Caki2 (cell line): Measurements from ENCODE around the gene PPP1CA. TPM values are rescaled to one million over a fixed set of nuclear protein-coding genes. Genes with fewer than 3 reads are reported as not detected.

ENCODE experiments used
- DNase-seq: peaks from one replicate; pipeline ENCODE4 v3.0.0-alpha.2; 2015; ENCODE audit warnings: low read depth
- in situ Hi-C: cut with HindIII; loops from 2 replicates; pipeline ENCODE4 v1.10.0; 2016; ENCODE audit warnings: low sequenced_read_pairs, low pct_unique_long_range_greater_than_20kb, mixed read lengths
- total RNA-seq: library from RNA; depleted of rRNA; stranded (reverse); fragments of >200 nt; shearing (Covaris generic); gene quantifications from 2 replicates; pipeline ENCODE4 v1.2.3, GENCODE V29; 2014; ENCODE audit warnings: low replicate concordance

PPP1CA gene
- total RNA-seq, 1 experiment from 2014 or later, result 260 TPM

DNA sequence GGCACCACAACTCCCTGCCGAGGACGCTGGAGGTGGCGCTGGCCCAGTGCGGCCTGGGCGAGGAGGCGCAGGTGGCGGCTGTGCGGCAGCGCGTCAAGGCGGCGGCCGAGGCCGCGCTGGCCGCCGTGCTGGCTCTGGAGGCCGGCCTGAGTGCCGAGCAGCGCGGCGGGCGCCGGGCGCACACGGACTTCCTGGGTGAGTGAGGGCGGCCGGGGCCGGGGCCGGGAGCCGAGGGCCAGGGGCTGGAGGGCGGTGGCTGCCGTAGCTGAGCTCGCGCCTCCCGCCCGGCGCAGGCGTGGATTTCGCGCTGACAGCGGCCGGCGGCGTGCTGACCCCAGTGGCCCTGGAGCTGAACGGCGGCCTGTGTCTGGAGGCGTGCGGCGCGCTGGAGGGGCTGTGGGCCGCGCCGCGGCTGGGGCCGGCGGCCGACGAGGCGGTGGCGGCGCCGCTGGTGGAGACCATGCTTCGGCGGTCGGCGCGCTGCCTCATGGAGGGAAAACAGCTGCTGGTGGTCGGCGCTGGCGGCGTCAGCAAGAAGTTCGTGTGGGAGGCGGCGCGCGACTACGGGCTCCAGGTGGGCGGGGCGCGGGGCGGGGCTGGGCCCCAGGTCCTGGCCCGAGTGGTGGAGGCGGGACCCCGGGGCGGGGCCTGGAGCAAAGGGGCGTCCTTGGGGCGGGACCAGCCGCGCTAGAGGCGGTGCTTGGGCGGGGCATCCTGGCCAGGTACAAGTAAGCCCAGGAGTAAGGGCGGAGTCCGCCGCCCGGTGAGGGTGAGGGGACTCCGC lies 19.2 kb upstream of the PPP1CA start:
- DNase-seq, result peak; percentile 79
- in situ Hi-C loops, result no loop called here

DNA sequence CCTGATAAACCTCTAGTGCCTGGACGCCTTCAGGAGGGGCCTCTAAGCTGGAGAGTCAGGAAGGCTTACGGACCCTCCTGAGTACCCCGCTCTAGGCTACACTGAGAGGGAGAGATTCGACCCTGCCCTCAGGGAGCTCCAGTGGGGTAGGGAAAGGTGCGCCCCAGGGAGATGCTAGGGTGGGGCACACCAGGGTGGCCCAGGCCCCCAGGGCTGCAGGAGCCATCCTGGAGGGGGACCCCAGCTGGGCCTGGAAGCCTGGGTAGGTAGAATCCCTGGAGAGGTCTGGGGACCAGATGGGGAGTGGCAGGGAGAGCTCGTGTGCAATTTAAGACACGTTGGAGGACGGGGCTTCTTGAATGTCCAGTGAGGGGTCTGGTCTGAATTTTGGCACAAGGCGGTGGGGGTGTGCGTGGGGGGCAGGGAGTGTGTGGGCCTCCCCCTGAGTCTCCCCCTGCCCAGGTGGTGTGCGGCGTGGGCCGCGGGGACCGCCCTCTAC lies 18.5 kb upstream of the PPP1CA start:
- no peak for DNase-seq
- in situ Hi-C loops, result no loop called here

DNA sequence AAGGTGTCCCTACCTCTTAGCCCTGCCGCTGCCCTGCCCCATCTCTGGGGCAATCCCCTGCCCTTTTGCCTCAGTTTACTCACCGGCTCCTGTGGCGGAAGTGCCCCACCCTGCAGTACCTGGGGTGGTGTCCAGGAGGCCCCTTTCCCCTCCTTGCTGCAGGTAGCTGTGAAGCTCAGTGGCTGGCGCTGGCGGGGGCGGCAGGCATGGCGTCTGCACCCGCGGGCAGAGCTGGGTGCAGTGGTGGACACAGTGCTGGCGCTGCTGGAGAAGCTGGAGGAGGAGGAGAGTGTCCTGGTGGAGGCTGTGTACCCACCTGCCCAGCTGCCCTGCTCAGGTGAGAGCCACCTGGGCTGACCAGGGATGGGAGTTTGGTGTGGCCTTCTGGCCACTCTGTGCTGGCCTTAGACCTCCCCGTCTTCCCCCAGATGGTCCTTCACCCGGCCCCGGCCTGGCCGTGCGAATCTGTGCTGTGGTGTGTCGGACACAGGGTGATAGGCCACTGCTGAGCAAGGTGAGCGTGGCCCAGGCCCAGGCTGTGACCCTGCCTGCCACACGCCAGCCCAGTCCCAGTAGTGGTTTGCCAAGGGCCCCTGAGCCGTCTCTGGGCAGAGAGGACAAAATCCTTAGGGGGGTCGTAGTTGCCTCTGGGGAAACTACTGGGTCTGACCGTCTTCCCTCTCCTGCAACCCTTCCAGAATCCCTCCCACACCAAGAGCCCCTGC lies 17.8 kb upstream of the PPP1CA start:
- no peak for DNase-seq
- in situ Hi-C loops, result no loop called here

DNA sequence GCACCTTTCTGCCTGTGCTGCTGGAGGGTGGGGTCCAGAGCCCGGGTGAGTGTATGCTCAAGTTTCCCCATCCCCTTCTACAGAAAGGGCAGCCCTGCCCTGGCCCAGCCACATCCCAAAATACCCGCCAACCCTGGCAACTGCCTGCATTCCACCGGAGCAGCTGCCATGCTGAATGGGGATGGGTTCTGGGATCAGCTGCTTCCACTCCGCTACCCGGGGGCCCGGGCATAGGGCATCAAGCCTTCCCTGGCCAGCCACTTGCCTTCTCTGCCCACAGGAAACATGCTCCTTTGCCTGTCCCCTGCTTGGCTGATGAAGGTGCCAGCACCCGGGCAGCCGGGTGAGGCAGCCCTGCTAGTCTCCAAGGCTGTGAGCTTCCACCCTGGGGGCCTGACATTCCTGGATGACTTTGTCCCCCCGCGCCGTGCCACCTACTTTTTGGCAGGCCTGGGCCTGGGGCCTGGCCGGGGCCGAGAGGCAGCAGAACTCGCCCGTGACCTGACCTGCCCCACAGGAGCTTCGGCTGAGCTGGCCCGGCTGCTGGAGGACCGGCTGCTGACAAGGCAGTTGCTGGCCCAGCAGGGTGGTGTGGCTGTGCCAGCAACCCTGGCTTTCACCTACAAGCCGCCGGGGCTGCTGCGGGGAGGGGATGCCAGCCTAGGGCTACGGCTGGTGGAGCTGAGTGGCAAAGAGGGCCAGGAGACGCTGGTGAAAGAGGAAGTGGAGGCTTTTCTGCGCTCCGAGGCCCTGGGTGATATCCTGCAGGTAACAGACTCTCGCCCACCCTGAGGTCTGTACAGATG lies 17.0 kb upstream of the PPP1CA start:
- in situ Hi-C loops, result no loop called here
- no peak for DNase-seq

DNA sequence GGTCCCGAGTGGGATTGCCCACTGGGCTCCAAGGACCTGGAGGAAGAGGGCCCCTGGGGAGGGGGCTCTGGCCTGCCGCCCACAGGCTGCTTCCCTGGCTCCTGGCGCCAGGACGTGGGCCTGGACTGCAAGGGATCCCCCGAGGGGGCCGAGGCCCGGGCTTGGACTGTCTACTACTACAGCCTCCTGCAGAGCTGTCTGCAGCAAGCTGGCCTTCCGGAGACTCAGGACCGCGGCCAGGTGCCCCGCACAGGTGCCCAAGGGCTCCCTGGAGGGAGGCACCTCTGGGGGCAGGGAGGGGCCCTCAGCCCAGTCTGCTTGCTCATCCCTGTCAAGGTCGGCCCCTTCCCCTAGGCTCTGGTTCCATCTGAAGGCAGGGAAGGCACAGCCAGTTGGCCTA lies 15.8 kb upstream of the PPP1CA start:
- in situ Hi-C loops, result no loop called here
- DNase-seq, result no peak

DNA sequence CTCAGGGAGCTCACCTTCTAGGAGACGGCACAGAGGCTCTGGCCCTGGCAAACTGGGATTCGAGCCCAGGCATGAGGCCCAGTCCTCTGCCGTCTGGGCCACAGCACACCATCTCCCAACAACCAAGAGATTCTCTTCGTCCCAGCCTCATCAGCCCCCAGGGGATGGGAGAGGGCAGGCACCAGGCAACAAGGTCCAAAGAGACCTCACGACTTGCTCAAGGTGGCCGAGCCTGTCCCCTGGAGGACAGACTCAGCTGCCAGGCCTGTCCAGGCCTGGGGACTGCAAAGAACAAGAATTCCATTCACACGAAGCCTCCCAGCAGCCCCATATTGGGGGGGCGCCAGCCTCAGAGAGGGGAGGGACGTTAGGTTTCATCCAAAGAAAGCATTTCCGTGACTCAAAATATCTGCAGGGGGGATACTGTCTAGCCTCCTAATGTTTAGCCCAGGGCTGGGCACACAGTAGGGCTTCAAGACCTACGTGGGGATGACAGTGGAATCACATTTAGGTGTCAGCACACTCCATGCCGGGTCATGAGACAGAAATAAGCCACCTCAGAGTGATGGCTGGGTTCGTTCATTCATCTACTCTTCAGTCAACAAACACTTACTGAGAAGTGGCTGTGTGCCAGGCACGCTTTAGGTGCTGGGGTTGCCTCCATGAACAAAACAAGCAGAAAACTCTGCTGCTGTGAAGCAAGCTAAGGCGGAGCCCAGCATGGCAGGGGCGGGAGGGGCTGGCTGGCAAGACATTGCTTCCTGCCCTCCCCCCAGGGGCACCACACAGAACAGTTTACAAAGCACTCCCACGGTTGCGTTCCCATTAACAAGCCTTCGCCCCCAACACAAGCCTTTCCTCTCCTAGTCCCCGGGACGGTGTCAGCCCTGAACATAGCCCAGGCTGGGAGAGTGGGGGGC lies 15.0 kb upstream of the PPP1CA start:
- peak; percentile 30 for DNase-seq
- in situ Hi-C loops, result no loop called here

DNA sequence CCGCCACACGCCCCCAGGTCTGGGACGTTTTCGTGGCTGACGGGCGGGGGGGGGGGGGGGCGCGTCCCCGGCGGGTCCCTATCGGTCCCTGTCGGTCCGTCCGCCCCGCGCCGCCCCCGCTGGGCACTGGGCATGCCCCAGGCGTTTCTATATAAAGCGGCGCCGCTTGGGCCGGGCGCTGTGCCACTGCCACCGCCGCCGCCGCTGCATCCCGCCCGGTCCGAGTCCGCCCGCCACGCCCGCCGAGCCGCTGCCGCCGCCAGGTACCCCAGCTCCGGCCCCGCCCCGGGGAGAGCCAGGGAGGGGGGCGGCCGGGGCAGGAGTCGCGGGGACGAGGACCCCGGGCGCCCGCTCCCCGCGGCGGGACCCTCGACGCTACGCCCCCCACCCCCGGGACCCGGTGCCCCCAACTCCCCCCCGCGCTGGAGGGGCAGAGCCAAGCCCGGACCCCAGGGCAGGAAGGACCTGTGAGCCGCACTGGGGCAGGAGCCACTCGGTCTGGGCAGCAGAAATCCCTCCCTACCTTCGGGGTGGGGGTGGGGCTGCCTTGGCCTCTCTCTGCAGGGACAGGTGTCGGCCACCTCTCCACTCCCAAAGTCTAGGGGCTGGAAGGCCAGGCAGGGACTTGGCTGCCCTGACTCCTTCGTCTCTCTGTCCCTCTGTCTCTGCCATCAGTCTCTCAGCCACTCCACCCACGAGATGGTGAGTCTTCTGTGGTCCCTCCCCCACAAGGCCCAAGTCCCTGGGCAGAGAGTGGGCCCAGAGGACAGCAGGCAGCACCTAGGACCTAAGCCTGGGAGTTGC lies 14.0 kb upstream of the PPP1CA start, which contains the start of gene CARNS1:
Gene CARNS1 (plus strand): TSS at position 178 of the 804 bp plus-strand sequence. CDS start 522 bp downstream, at position 700.
- in situ Hi-C loops, result no loop called here

DNA sequence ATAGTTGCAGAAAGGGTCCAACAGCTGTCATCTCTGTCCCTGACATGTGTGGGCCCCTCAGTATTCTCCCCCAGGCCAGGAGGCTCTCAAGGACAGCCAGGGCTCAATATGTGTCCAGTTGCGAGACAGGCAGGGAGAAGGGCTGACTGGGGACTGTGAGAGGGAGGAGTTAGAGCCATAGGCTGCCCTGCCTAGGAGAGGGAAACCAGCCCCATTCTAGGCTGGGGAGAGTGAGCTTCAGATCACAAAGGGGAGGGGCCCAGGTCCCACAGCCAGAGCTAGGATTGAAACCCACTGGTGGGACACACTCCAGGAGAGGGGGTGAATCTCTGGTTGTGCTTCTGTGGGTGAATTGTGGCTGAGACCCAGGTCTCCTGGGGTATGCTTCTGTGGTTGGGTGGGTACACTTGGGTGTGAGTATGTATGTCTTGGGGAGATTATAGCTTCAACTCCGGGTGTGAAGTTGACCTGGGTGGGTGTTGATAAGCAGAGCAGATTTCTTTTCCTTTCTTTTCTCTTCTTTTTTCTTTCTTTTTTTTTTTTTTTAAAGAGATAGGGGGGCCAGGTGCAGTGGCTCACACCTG lies 11.7 kb upstream of the PPP1CA start:
- no peak for DNase-seq
- in situ Hi-C loops, result no loop called here

More for the DNA sequence above, 14.0 kb upstream of the PPP1CA start, which contains the start of gene CARNS1:
- DNase-seq, result no peak

DNA sequence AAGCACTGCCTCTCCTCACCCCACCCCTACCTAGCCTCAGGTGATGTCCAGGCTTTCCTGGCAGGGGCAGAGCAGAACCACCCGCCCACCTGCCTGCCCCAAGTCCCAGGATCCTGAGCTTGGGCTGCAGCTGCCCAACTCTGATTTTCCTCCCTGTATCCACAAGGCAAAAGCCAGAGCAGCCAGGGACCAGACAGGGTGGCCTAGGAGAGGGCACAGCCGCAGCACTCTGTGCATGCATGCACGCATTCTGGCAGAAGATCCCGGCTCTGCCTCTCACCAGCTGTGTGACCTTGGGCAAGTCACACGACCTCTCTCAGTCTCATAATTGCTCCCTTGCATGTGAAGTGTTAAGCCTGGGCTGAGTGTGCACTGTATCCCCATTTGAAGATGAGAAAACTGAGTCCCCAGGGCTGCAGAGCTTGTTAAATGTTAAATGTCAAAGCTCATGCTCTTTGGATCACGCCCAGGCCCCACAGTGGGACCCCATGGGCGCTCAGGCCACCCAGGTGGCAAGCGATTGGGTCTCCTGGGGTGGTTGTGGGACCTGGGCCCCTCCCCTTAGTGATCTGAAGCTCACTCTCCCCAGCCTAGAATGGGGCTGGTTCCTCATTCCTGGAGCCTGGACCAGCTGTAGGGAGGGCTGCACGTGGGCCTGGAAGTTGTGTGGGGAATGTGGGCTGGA lies 11.0 kb upstream of the PPP1CA start:
- in situ Hi-C loops, result no loop called here
- no peak for DNase-seq

DNA sequence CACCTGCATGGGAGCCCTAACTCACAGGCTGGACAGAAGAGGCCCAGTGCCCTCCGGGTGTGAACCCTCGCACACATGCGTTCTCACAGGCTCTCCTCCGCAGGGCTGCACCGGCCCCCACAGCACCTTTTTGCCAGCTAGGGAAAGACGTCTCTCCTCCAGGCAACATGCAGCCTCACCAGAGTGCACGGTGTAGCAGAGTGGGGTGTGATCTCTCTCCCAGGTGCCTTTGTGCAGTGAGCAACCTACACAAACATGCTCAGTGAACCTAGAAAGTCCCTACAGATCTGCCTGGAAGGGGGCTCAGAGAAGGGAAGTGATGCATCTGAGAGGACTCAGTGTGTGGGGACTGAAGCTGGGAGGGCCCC lies 10.1 kb upstream of the PPP1CA start:
- no peak for DNase-seq
- in situ Hi-C loops, result no loop called here

DNA sequence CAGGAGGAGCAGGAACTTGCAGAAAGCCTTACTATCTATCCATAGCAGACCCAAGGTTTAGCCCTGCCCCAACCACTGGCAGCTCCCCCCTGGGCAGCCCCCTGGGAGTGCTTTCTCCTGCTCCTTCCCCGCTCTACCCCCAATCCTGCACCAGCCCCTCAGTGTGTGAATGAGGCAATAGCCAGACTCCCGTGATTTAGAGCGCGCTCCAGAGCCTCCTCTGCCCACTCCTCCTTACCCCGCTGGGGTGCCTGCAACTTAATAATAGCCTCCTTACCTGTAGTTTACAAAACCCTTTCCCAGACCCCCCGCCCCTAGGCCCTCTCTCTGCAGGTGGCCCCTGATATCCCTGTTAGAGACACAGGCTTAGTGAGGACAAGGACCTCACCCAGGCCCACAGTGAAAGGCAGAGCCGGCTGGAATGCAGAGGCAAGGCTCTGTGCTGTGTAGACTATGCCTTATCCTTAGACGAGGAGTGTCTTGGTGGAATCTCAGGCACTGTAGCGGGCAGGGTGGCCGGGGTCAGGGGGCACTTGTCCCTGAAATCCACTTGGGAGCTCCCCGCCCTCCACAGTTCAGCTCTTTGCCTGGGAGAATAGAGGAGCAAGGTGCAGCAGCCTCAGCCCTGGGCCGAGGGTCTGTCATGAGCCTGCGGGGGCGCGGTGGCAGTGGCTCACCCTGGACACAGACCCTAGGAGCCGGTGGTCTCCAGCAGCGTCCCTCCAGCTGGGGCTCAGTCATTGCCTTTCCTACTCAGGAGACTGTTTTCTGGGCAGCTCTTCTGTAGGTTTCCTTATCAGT lies 9.5 kb upstream of the PPP1CA start:
- DNase-seq, result no peak
- in situ Hi-C loops, result no loop called here

DNA sequence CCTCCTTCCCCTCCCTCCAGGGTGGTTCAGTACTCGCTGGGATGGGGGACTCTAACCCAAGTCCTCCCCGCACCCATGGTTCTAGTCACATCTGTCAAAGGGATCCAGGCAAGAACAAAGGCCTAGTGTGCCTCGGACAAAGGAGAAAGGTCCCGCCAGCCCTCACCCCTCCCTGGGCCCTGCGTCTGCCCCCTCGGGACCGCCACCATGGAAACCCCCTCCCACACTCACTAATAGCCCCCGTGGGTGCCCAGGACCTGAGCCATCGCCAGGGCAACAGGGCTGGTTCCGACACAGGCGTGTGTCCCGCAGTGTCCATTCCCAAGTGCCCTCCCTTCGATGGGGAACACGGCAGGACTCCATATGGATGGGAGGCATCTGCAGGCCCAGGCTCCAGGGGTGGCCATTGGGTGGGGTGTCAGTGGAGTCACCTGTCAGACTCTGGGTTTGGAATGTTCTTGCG lies 8.7 kb upstream of the PPP1CA start:
- in situ Hi-C loops, result no loop called here
- no peak for DNase-seq

DNA sequence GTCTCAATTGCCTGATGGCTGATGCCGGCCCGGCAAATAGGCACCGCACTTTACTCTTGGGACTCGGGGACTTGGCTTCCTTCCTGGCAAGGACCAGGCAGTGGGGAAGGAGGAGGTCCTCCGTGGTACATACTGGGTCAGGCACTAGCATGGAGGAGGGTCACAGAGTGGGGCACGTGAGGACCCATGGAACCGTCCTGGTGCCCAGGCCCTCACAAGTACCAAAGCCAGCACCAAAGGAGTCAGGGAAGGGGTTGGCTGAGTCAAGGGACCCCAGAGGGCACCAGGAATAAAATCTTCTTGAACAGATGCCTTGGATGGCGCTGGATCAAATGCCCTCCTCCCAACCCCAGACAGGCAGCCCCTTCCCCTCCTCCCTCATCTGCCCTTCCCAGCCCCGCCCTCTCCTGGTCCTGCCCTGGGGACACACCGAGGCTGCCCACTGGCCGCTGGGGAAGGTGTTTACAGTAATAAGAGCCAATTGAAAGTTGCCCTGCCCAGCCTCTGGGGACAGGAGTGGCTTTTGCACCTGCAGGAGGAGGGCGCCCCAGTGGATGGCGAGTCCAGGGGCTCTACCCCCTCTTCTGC lies 8.2 kb upstream of the PPP1CA start:
- no peak for DNase-seq
- in situ Hi-C loops, result no loop called here

DNA sequence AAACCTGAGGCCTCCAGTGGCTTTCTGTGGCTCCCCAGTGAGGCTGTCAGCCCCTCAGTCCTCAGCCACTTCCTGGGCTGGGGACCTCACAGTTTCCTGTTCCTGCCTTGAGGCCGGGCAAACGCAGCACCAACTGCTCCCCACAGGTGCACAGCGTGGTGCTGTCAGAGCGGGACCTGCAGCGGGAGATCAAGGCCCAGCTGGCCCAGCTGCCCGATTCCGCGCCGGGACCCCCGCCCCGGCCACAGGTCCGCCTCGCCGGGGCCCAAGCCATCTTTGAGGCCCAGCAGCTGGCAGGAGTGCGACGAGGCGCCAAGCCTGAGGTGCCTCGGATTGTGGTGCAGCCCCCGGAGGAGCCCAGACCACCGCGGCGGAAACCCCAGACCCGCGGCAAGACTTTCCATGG lies 7.6 kb upstream of the PPP1CA start:
- no peak for DNase-seq
- in situ Hi-C loops, result no loop called here
